ENCODE data around the gene TTC28. TPM values are rescaled to one million over a fixed set of nuclear protein-coding genes. Genes with fewer than 3 reads are reported as not detected.

Gene TTC28
- total RNA-seq, 4 donors from 2014 or later, result 43.8 to 130 (median 92.0) TPM

DNA sequence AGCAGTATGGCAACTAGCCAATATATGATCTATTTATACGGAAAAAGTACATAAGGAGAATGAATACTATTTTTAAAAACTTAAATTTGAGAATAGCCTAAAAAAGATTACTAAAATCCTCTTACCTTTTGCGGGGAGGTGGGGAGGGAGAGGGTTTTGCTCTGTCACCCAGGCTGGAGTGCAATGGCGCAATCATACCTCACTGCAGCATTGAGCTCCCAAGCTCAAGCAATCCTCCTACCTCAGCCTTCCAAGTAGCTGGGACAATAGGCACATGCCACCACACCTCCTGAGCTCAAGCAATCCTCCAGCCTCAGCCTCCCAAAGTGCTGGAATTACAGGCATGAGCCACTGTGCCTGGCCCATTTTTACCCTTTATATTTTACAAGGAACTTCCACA lies 82.0 kb downstream of the TTC28 start:
- intact Hi-C loops (cut with DNase I; ENCODE audit: low total_unique reads), result loop anchor here (10.0 kb wide), 1 partner anchor 583 kb away; no protein-coding TSS in a partner anchor
- TF ChIP-seq POLR2A (IDR thresholded peaks at IDR 0.05), result no peak
- H3K27ac ChIP-seq, result no peak overlapping the region
- no peaks in the 10 kb centered on the region for H3K9me3 ChIP-seq
- H3K4me1 ChIP-seq, result no peaks in the 10 kb centered on the region
- DNase-seq, result no peak
- H3K27me3 ChIP-seq, result no peaks in the 10 kb centered on the region
- no peaks in the 10 kb centered on the region for H3K36me3 ChIP-seq
- H3K4me3 ChIP-seq, result no peak overlapping the region

- intact Hi-C loops (cut with DNase I; ENCODE audit: low total_unique reads), result loop anchor here (10.0 kb wide), 1 partner anchor 580 kb away; no protein-coding TSS in a partner anchor
- Histone ChIP-seq H3K27ac (no peak overlapping the region), H3K36me3 (no peaks in the 10 kb centered on the region), H3K9me3 (no peaks in the 10 kb centered on the region), H3K4me3 (no peak overlapping the region), H3K27me3 (no peaks in the 10 kb centered on the region), H3K4me1 (no peaks in the 10 kb centered on the region)
- no peak for DNase-seq
- TF ChIP-seq, protein P1, sequence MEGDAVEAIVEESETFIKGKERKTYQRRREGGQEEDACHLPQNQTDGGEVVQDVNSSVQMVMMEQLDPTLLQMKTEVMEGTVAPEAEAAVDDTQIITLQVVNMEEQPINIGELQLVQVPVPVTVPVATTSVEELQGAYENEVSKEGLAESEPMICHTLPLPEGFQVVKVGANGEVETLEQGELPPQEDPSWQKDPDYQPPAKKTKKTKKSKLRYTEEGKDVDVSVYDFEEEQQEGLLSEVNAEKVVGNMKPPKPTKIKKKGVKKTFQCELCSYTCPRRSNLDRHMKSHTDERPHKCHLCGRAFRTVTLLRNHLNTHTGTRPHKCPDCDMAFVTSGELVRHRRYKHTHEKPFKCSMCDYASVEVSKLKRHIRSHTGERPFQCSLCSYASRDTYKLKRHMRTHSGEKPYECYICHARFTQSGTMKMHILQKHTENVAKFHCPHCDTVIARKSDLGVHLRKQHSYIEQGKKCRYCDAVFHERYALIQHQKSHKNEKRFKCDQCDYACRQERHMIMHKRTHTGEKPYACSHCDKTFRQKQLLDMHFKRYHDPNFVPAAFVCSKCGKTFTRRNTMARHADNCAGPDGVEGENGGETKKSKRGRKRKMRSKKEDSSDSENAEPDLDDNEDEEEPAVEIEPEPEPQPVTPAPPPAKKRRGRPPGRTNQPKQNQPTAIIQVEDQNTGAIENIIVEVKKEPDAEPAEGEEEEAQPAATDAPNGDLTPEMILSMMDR (IDR thresholded peaks at IDR 0.05), result peak; percentile 73 to 91 (median 84)
- no peak for TF ChIP-seq POLR2A (IDR thresholded peaks at IDR 0.05)
Observed at GRCh38 chr22:28594797-28595462, 84.7 kb downstream of the TTC28 start.

DNA sequence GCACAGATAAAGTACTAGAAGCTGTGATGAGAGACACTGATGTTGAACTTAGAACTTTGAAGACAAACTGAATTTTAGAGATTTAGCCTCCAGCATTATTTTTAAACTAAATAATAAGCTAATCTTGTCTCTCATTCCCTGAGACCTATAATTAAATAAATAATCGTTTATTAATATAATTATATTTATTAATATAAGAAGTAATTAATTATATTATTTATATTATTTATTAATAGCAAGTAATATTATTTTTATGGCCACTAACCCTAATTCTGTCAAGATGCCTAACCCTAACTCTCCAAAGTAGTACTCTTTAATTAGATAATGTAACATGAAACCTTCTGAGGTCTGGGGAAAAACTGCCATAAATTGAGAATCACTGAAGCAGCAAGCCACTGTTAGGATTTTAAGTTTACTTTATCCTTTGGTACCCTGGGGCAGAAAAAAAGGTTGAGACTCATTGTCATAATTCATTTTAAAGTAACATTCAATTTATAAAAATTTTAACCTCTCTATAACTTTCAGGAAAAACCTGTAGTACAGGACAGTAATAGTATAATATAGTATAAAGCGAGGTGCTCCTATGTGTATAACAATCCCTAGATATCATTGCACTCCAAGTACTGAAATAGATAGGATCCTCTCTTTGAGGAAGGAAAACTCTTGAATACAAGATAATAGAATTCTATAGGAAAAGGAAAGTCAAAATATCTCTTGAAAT lies 85.4 kb downstream of the TTC28 start:
- H3K9me3 ChIP-seq, result no peaks in the 10 kb centered on the region

DNA sequence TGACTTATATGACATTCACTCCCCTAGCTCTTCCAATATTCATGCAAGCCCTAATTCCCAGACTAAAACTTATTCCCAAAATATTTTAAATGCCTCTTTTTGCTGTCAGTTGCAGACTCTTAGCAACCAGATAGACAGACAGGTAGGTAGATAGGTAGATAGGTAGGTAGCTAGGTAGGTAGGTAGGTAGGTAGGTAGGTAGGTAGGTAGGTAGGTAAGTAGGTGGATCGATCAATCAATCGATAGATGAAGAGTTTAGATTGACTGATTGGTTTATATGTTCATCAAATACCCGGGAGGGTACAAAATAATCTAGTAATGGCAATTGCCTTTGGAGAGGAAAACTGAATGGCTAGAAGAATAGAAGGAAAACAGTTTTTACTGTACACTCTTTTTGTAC lies 86.3 kb downstream of the TTC28 start:
- H3K4me3 ChIP-seq, result no peak overlapping the region
- no peak for DNase-seq
- no peaks in the 10 kb centered on the region for H3K27me3 ChIP-seq
- intact Hi-C loops (cut with DNase I; ENCODE audit: low total_unique reads), result loop anchor here (10.0 kb wide), 1 partner anchor 578 kb away; no protein-coding TSS in a partner anchor
- no peak overlapping the region for H3K27ac ChIP-seq
- TF ChIP-seq, protein P1 (IDR thresholded peaks at IDR 0.05), result no peak
- TF ChIP-seq POLR2A (IDR thresholded peaks at IDR 0.05), result no peak
- no peaks in the 10 kb centered on the region for H3K4me1 ChIP-seq
- H3K9me3 ChIP-seq, result no peaks in the 10 kb centered on the region
- H3K36me3 ChIP-seq, result no peaks in the 10 kb centered on the region

More for the DNA sequence above, 85.4 kb downstream of the TTC28 start:
- Histone ChIP-seq H3K4me1 (no peaks in the 10 kb centered on the region), H3K27me3 (no peaks in the 10 kb centered on the region), H3K36me3 (no peaks in the 10 kb centered on the region), H3K27ac (no peak overlapping the region), H3K4me3 (no peak overlapping the region)
- DNase-seq, result no peak
- TF ChIP-seq, protein P1 (IDR thresholded peaks at IDR 0.05), result no peak
- TF ChIP-seq POLR2A (IDR thresholded peaks at IDR 0.05), result no peak
- intact Hi-C loops (cut with DNase I; ENCODE audit: low total_unique reads), result loop anchor here (10.0 kb wide), 1 partner anchor 579 kb away; no protein-coding TSS in a partner anchor

DNA sequence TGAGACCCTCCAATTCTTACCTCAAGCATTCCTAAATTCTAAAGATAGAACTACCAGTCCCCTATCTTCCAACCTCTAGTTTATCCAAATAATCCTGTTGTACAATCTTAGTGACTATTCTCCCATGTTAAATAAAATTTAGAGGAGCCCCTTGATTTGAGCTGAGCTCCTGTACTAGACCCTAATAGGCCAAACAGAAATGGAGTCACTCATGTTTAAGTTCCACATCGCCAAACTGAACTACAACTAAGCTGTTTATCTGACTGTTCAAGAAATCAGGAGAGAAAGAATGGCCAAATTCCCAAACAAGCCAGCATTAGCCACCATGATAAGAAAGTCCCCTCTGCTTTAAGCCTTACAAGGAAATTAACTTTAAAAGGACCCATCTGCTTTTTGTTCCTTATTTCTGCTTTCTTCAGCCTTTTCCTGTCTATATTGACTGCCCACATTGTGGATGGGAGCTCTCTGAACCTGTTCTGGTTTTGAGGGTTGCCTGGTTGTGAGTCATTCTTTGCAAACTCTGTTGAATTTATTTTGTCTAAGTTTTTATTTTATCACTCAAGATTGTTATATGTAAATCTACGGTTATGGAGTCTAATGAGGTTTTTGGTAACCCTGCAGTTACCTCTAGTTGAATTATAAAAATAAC lies 90.4 kb downstream of the TTC28 start:
- H3K27ac ChIP-seq, result no peak overlapping the region
- no peaks in the 10 kb centered on the region for H3K4me1 ChIP-seq
- no peak for TF ChIP-seq POLR2A (IDR thresholded peaks at IDR 0.05)
- TF ChIP-seq, protein P1 (IDR thresholded peaks at IDR 0.05), result no peak
- intact Hi-C loops (cut with DNase I; ENCODE audit: low total_unique reads), result no loop called here
- H3K4me3 ChIP-seq, result no peak overlapping the region
- H3K36me3 ChIP-seq, result no peaks in the 10 kb centered on the region
- H3K9me3 ChIP-seq, result no peaks in the 10 kb centered on the region
- no peak for DNase-seq
- H3K27me3 ChIP-seq, result no peaks in the 10 kb centered on the region

Data from uterus (tissue), 4 donors.